ENCODE data around the gene FKBP2. TPM values are rescaled to one million over a fixed set of nuclear protein-coding genes. Genes with fewer than 3 reads are reported as not detected.

The FKBP2 gene
- total RNA-seq, 1 donor from 2014 or later, result 110 TPM

DNA sequence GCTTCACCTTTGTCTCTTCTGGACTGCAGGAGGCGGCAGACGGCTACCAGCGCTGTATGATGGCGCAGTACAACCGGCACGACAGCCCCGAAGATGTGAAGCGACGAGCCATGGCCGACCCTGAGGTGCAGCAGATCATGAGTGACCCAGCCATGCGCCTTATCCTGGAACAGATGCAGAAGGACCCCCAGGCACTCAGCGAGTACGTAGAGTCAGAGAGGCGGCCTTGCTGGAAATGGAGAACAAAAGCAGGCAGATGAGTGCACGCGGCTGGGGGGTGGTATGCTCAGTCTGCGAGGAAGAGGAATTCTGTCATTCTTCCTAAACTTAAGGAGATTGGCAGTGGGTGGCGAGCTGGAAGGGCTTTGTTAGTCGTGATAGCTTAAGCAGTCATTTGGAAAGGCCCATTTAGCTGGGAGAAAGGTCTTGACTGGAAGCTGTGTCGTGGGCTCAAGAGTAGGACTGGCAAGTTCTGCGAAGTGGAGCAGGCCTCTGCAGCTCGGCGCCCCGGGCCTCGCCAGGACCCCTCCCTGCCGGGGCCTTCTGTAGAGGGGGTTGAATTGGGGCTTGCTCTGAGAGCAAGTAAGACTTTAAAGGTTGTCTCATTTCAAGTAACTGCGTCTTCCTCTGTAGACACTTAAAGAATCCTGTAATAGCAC is 37.3 kb upstream of the FKBP2 start:
- Histone ChIP-seq H3K27me3 (ENCODE audit: control insufficient read depth, insufficient read depth, low read length) (no peaks in the 10 kb centered on the region), H3K36me3 (ENCODE audit: control insufficient read depth, insufficient read depth, low read length) (peaks cover 2% of the 10 kb centered on the region), H3K4me3 (ENCODE audit: low read depth, low read length) (no peak overlapping the region)
- TF ChIP-seq, protein P1, sequence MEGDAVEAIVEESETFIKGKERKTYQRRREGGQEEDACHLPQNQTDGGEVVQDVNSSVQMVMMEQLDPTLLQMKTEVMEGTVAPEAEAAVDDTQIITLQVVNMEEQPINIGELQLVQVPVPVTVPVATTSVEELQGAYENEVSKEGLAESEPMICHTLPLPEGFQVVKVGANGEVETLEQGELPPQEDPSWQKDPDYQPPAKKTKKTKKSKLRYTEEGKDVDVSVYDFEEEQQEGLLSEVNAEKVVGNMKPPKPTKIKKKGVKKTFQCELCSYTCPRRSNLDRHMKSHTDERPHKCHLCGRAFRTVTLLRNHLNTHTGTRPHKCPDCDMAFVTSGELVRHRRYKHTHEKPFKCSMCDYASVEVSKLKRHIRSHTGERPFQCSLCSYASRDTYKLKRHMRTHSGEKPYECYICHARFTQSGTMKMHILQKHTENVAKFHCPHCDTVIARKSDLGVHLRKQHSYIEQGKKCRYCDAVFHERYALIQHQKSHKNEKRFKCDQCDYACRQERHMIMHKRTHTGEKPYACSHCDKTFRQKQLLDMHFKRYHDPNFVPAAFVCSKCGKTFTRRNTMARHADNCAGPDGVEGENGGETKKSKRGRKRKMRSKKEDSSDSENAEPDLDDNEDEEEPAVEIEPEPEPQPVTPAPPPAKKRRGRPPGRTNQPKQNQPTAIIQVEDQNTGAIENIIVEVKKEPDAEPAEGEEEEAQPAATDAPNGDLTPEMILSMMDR (IDR thresholded peaks at IDR 0.05; ENCODE audit: insufficient read depth, low read length, poor library complexity, severe bottlenecking), result no peak
- no peak for DNase-seq (ENCODE audit: low read depth)

DNA sequence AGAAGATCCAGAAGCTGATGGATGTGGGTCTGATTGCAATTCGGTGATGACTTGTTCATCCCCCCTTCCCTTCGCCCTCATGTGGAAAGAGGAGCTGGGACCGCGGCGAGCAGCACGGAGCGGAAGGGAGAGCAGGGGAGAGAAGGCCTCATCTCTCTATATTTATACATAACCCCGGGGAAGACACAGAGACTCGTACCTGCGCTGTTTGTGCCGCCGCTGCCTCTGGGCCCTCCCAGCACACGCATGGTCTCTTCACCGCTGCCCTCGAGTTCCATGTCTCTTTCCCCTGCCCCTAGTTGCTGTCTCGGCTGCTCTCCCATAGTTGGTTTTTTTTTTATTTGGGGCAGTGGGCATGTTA is 36.8 kb upstream of the FKBP2 start:
- Histone ChIP-seq H3K36me3 (ENCODE audit: control insufficient read depth, insufficient read depth, low read length) (peaks cover 2% of the 10 kb centered on the region), H3K27me3 (ENCODE audit: control insufficient read depth, insufficient read depth, low read length) (no peaks in the 10 kb centered on the region), H3K4me3 (ENCODE audit: low read depth, low read length) (no peak overlapping the region)
- DNase-seq (ENCODE audit: low read depth), result no peak
- TF ChIP-seq, protein P1 (IDR thresholded peaks at IDR 0.05; ENCODE audit: insufficient read depth, low read length, poor library complexity, severe bottlenecking), result no peak

DNA sequence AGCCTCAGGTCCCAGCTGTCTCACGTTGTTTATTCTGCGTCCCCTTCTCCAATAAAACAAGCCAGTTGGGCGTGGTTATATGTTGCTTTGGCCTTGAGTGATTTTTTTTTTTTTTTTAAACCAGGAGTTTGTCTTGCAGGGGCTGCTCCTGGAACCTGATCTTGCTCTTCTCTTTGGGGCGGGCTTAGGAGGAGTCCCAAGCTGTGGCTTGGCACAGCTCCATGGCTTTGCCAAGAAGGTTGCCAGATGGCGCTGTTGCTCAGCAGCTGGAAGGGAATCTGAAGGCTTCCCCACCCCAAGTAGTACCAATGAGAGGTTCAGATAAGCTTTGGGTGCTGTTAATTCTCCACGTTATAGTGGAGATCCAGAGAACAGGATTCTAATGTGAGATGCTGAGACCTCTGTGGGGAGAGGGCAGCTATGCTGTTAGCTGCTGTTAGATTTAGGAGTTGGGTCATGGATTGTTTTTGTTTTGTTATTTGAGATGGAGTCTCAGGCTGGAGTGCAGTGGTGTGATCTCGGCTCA is 36.4 kb upstream of the FKBP2 start:
- TF ChIP-seq, protein P1 (IDR thresholded peaks at IDR 0.05; ENCODE audit: insufficient read depth, low read length, poor library complexity, severe bottlenecking), result peak; percentile 77
- no peak overlapping the region for H3K4me3 ChIP-seq (ENCODE audit: low read depth, low read length)
- no peaks in the 10 kb centered on the region for H3K27me3 ChIP-seq (ENCODE audit: control insufficient read depth, insufficient read depth, low read length)
- DNase-seq (ENCODE audit: low read depth), result peak; percentile 69
- peaks cover 2% of the 10 kb centered on the region for H3K36me3 ChIP-seq (ENCODE audit: control insufficient read depth, insufficient read depth, low read length)

DNA sequence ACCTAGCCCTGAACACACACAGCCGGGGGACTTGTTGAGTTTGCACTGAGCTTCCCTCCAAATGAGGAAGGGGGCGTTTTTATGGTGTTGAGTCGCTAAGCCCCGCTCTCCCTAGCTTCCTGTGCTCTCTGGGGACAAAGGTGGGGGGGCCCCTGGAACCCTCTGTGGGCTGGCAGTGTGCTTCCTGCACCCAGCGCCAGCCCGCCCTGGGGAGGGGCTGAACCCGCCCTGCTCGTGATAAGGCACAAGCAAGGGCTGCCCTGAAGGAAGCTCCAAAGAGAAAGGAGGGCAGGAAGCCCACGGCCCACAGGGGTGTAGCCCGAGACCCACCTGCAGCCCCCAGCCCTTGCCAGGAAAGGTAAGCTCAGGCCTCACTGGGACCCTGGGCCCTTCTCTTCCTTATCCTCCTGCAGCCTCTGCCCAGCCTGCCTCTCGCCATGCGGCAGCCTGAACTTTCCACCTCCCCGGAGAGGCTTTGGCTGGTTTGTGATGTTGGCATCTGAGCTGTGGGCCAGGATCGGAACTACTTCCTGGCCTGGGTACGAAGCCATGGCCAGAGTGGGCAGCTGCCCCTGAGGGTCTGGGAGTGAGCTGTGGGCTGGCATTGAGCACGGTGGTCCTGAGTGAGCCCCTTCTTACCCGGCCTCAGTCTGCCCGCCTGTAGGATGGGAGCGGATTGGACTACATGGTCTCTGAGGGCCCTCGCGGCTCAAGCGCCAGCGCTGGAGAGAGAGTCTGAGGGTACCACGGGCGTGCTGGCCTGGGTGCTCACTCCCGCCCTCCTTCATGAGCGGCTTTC is 34.2 kb upstream of the FKBP2 start, which contains the start of gene FERMT3:
Gene FERMT3, plus strand, starts transcription at position 265 of the 799 bp plus-strand sequence. CDS start 644 bp downstream, outside the sequence.
- TF ChIP-seq, protein P1 (IDR thresholded peaks at IDR 0.05; ENCODE audit: insufficient read depth, low read length, poor library complexity, severe bottlenecking), result no peak
- Histone ChIP-seq H3K36me3 (ENCODE audit: control insufficient read depth, insufficient read depth, low read length) (peaks cover 2% of the 10 kb centered on the region), H3K27me3 (ENCODE audit: control insufficient read depth, insufficient read depth, low read length) (no peaks in the 10 kb centered on the region), H3K4me3 (ENCODE audit: low read depth, low read length) (no peak within 1 kb of the TSS)
- DNase-seq (ENCODE audit: low read depth), result no peak

DNA sequence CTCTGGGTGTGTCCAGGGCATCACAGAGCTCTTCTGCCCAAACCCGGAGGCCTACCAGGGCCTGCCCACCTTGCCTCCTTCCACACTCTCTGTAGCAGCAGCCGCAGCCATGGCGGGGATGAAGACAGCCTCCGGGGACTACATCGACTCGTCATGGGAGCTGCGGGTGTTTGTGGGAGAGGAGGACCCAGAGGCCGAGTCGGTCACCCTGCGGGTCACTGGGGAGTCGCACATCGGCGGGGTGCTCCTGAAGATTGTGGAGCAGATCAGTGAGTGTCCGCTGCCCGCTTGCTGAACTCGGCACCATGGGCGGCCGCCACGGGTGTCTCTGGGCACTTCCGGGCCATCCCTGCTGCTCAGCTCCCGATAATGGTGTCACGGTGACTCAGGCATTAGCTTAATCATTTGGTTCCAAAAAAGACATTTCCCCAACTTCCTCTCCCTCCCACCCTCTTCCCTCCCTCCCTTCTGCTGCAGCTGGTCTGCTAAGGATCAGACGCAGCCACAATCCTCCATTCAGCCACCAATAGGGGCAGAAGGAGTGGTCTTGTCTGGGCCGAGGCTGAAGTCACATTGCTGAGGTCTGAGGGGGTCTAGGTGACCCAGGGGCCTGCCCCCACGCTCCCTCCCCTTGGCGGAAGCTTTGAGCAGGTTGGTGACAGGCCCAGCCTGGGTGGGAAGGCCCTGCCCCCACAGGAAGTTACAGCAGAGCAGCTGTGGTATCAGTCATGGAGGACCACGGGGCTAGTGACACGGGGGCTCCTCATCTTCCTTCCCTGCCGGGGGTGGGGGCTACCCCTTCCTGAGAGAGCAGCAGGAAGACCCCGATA is 33.4 kb upstream of the FKBP2 start:
- no peak for DNase-seq (ENCODE audit: low read depth)
- TF ChIP-seq, protein P1 (IDR thresholded peaks at IDR 0.05; ENCODE audit: insufficient read depth, low read length, poor library complexity, severe bottlenecking), result no peak
- no peak overlapping the region for H3K4me3 ChIP-seq (ENCODE audit: low read depth, low read length)
- H3K27me3 ChIP-seq (ENCODE audit: control insufficient read depth, insufficient read depth, low read length), result no peaks in the 10 kb centered on the region
- peaks cover 2% of the 10 kb centered on the region for H3K36me3 ChIP-seq (ENCODE audit: control insufficient read depth, insufficient read depth, low read length)
